ENCODE data around the gene AGXT2. TPM values are rescaled to one million over a fixed set of nuclear protein-coding genes. Genes with fewer than 3 reads are reported as not detected.

The AGXT2 gene
- total RNA-seq, 1 experiment from 2014 or later = not detected

GRCh38 chr5:35045280-35045679 is 2.5 kb downstream of the AGXT2 start:
- H3K9me3 ChIP-seq (ENCODE audit: low read length) = no peaks in the 10 kb centered on the region
- TF ChIP-seq EZH2phosphoT487 (IDR thresholded peaks at IDR 0.05; ENCODE audit: borderline replicate concordance, low read length) = no peak
- no peak for TF ChIP-seq EZH2 (IDR thresholded peaks at IDR 0.05; ENCODE audit: low read length, unreplicated experiment)
- no peak for TF ChIP-seq CTCF (conservative IDR thresholded peaks at IDR 0.05; ENCODE audit: low read depth, low read length)
- no peak for ATAC-seq
- no peak overlapping the region for H3K4me3 ChIP-seq (ENCODE audit: low read length)
- H3K79me2 ChIP-seq (ENCODE audit: low read length) = no peaks in the 10 kb centered on the region
- no TSS peak for BruUV-seq (replicated peaks)
- H3K9me2 ChIP-seq (replicated peaks; ENCODE audit: low read length) = no peaks in the 10 kb centered on the region
- H4K20me1 ChIP-seq (ENCODE audit: low read length) = no peaks in the 10 kb centered on the region
- H3K27me3 ChIP-seq (ENCODE audit: low read length) = peaks cover 43% of the 10 kb centered on the region
- intact Hi-C loops (cut with micrococcal nuclease) = no loop called here
- H3K36me3 ChIP-seq (ENCODE audit: low read depth, low read length) = no peaks in the 10 kb centered on the region
- H3F3A ChIP-seq (ENCODE audit: low read length, unreplicated experiment) = no peaks in the 10 kb centered on the region
- no peak overlapping the region for H3K4me2 ChIP-seq (ENCODE audit: low read length)
- H3K27ac ChIP-seq (ENCODE audit: low read length) = no peak overlapping the region
- H3K4me1 ChIP-seq (ENCODE audit: insufficient read depth, low read length) = peaks cover 14% of the 10 kb centered on the region
- no peak overlapping the region for H2AFZ ChIP-seq (ENCODE audit: low read length)
- DNase-seq = no peak
- no peak overlapping the region for H3K9ac ChIP-seq (ENCODE audit: low read length)
- CTCF ChIA-PET = no interaction called here
- POLR2A ChIA-PET (ENCODE audit: unreplicated experiment) = interaction anchor here (0.6 kb wide), 1 partner anchor 940 kb away, joined by 8 read pairs; no protein-coding TSS in a partner anchor

- no peaks in the 10 kb centered on the region for H3K9me2 ChIP-seq (replicated peaks; ENCODE audit: low read length)
- H3K27me3 ChIP-seq (ENCODE audit: low read length) = peaks cover 46% of the 10 kb centered on the region
- H3K4me1 ChIP-seq (ENCODE audit: insufficient read depth, low read length) = peaks cover 14% of the 10 kb centered on the region
- intact Hi-C loops (cut with micrococcal nuclease) = no loop called here
- CTCF ChIA-PET = no interaction called here
- no peaks in the 10 kb centered on the region for H3F3A ChIP-seq (ENCODE audit: low read length, unreplicated experiment)
- no peak overlapping the region for H3K4me2 ChIP-seq (ENCODE audit: low read length)
- no peaks in the 10 kb centered on the region for H3K79me2 ChIP-seq (ENCODE audit: low read length)
- H3K36me3 ChIP-seq (ENCODE audit: low read depth, low read length) = no peaks in the 10 kb centered on the region
- no peak for DNase-seq
- H3K4me3 ChIP-seq (ENCODE audit: low read length) = no peak overlapping the region
- H4K20me1 ChIP-seq (ENCODE audit: low read length) = no peaks in the 10 kb centered on the region
- TF ChIP-seq EZH2phosphoT487 (IDR thresholded peaks at IDR 0.05; ENCODE audit: borderline replicate concordance, low read length) (no peak), CTCF (conservative IDR thresholded peaks at IDR 0.05; ENCODE audit: low read depth, low read length) (no peak), EZH2 (IDR thresholded peaks at IDR 0.05; ENCODE audit: low read length, unreplicated experiment) (no peak)
- POLR2A ChIA-PET (ENCODE audit: unreplicated experiment) = interaction anchor here (0.6 kb wide), 1 partner anchor 940 kb away, joined by 8 read pairs; no protein-coding TSS in a partner anchor
- no peak overlapping the region for H3K9ac ChIP-seq (ENCODE audit: low read length)
- no peaks in the 10 kb centered on the region for H3K9me3 ChIP-seq (ENCODE audit: low read length)
- BruUV-seq (replicated peaks) = no TSS peak
- no peak overlapping the region for H2AFZ ChIP-seq (ENCODE audit: low read length)
- no peak overlapping the region for H3K27ac ChIP-seq (ENCODE audit: low read length)
- no peak for ATAC-seq
These were observed 3.1 kb downstream of the AGXT2 start for GRCh38 chr5:35044649-35045048.

GRCh38 chr5:35042781-35043180 is 5.0 kb downstream of the AGXT2 start:
- H3F3A ChIP-seq (ENCODE audit: low read length, unreplicated experiment) = no peaks in the 10 kb centered on the region
- ATAC-seq (no peak), DNase-seq (no peak)
- CTCF ChIA-PET = no interaction called here
- H3K9me3 ChIP-seq (ENCODE audit: low read length) = no peaks in the 10 kb centered on the region
- POLR2A ChIA-PET (ENCODE audit: unreplicated experiment) = no interaction called here
- H3K9me2 ChIP-seq (replicated peaks; ENCODE audit: low read length) = no peaks in the 10 kb centered on the region
- no peak overlapping the region for H2AFZ ChIP-seq (ENCODE audit: low read length)
- H3K27me3 ChIP-seq (ENCODE audit: low read length) = peaks cover 52% of the 10 kb centered on the region
- no peaks in the 10 kb centered on the region for H3K36me3 ChIP-seq (ENCODE audit: low read depth, low read length)
- no peak overlapping the region for H3K4me3 ChIP-seq (ENCODE audit: low read length)
- no peak overlapping the region for H3K9ac ChIP-seq (ENCODE audit: low read length)
- no peak overlapping the region for H3K27ac ChIP-seq (ENCODE audit: low read length)
- no TSS peak for BruUV-seq (replicated peaks)
- H3K4me2 ChIP-seq (ENCODE audit: low read length) = no peak overlapping the region
- no peaks in the 10 kb centered on the region for H3K79me2 ChIP-seq (ENCODE audit: low read length)
- intact Hi-C loops (cut with micrococcal nuclease) = no loop called here
- H3K4me1 ChIP-seq (ENCODE audit: insufficient read depth, low read length) = peaks cover 14% of the 10 kb centered on the region
- TF ChIP-seq EZH2 (IDR thresholded peaks at IDR 0.05; ENCODE audit: low read length, unreplicated experiment) = no peak
- TF ChIP-seq EZH2phosphoT487 (IDR thresholded peaks at IDR 0.05; ENCODE audit: borderline replicate concordance, low read length) = no peak
- TF ChIP-seq CTCF (conservative IDR thresholded peaks at IDR 0.05; ENCODE audit: low read depth, low read length) = no peak
- no peaks in the 10 kb centered on the region for H4K20me1 ChIP-seq (ENCODE audit: low read length)
